Mammary epithelial cell (primary cell): ENCODE measurements around the gene RASSF5.

Experiments
- CTCF ChIP-seq, 2 donors: IDR thresholded peaks in 1 of 2; conservative IDR thresholded peaks in 1 of 2; 2 replicates each; pipeline ENCODE4 v1.5.1; 2011 to 2012; ENCODE audit warnings: inconsistent platforms in 2 of 2, low read length in 2 of 2, mild to moderate bottlenecking in 2 of 2, control low read depth in 1 of 2, low read depth in 1 of 2; ENCODE audit not compliant: insufficient read depth in 1 of 2; ENCODE audit errors: extremely low read depth in 1 of 2
- EZH2 ChIP-seq: IDR thresholded peaks from 2 replicates; pipeline ENCODE4 v1.6.1; 2012; ENCODE audit warnings: low read length, inconsistent platforms, borderline replicate concordance

GRCh38 chr1:206591696-206592095, 84.4 kb downstream of the RASSF5 start:
- TF ChIP-seq CTCF (conservative IDR thresholded peaks at IDR 0.05 in 1 of 2, IDR thresholded peaks at IDR 0.05 in 1 of 2; ENCODE audit: extremely low read depth in 1 of 2, insufficient read depth in 1 of 2, low read depth in 1 of 2, low read length in 2 of 2): no peak
- no peak for TF ChIP-seq EZH2
